A549 (cell line): Measurements from ENCODE around the gene WDFY2. TPM values are rescaled to one million over a fixed set of nuclear protein-coding genes. Genes with fewer than 3 reads are reported as not detected.

Experiments used
- ATAC-seq, 2 experiments: fragments of 200-7000 bp in 1 of 2; fragments of >200 bp in 1 of 2; cut with Nextera tagmentation in 1 of 2; cut with Tn5 transposase in 1 of 2; 3 replicates each; pipeline versions ENCODE4 v1.8.0 to v1.9.1; 2018 to 2020; ENCODE audit warnings: mild to moderate bottlenecking in 1 of 2, moderate library complexity in 1 of 2
- CTCF ChIA-PET: fragments of 300-600 bp; sonication (Branson Sonifier 250); formaldehyde crosslinking; extraction: SDS; loops from one replicate; lab custom pipeline; 2021; ENCODE audit warnings: antibody characterized with exemption, inconsistent platforms; lab: Yijun Ruan, JAX
- POLR2A ChIA-PET: fragments of 350-600 bp; formaldehyde crosslinking; extraction: SDS; loops from one replicate; lab custom pipeline; 2021; ENCODE audit warnings: antibody characterized with exemption, inconsistent platforms; lab: Yijun Ruan, JAX
- DNase-seq, 2 experiments: peaks; one replicate each; pipeline versions ENCODE4 v3.0.0 to v3.0.0-alpha.2; 2011 to 2016; ENCODE audit warnings: low read depth in 1 of 2, low spot score in 1 of 2
- FAIRE-seq: peaks from 2 replicates; lab custom pipeline; 2011; peaks lifted over from hg19 to GRCh38; lab: Jason Lieb, UNC
- H3K27ac ChIP-seq, 2 experiments: fragments of >200 bp; sonication (Bioruptor Twin); formaldehyde crosslinking; 3 replicates each; pipeline ENCODE4 v1.5.1; 2016 to 2017
- H3K4me1 ChIP-seq: fragments of >200 bp; sonication (Bioruptor Twin); formaldehyde crosslinking; 3 replicates; pipeline ENCODE4 v1.6.1; 2016
- H3K4me2 ChIP-seq: fragments of >200 bp; sonication (Bioruptor Twin); formaldehyde crosslinking; 3 replicates; pipeline ENCODE4 v1.6.1; 2016
- H3K4me3 ChIP-seq: fragments of >200 bp; sonication (Bioruptor Twin); formaldehyde crosslinking; 3 replicates; pipeline ENCODE4 v1.5.1; 2016
- H3K9me3 ChIP-seq: fragments of >200 bp; sonication (Bioruptor Twin); formaldehyde crosslinking; 3 replicates; pipeline ENCODE4 v1.6.1; 2016
- ATOH8 ChIP-seq: fragments of 250-450 bp; sonication (Bioruptor Pico); IDR thresholded peaks from 2 replicates; pipeline ENCODE4 v1.5.0; 2020; ENCODE audit warnings: low read depth, mild to moderate bottlenecking, moderate library complexity
- BHLHE40 ChIP-seq: IDR thresholded peaks from 2 replicates; pipeline ENCODE4 v1.6.1; 2012; ENCODE audit warnings: low read depth, low read length, inconsistent platforms
- CHD4 ChIP-seq: fragments of 200-600 bp; sonication (generic); IDR thresholded peaks from 2 replicates; pipeline ENCODE4 v1.6.1; 2016; ENCODE audit warnings: antibody characterized with exemption, mild to moderate bottlenecking, borderline replicate concordance
- CTCF ChIP-seq: fragments of >200 bp; sonication (Bioruptor Twin); formaldehyde crosslinking; IDR thresholded peaks from 3 replicates; pipeline ENCODE4 v1.5.1; 2016
- EP300 ChIP-seq, 2 experiments: fragments of >200 bp; sonication (Bioruptor Twin); formaldehyde crosslinking; IDR thresholded peaks; 2 replicates in 1 of 2; 3 replicates in 1 of 2; pipeline ENCODE4 v1.6.1; 2016 to 2017
- ESRRA ChIP-seq: fragments of 150-350 bp; IDR thresholded peaks from 2 replicates; pipeline ENCODE4 v1.6.1; 2014; ENCODE audit warnings: mild to moderate bottlenecking, low read length, borderline replicate concordance
- FOSB ChIP-seq: fragments of 250-450 bp; sonication (Bioruptor Pico); IDR thresholded peaks from 2 replicates; pipeline ENCODE4 v1.5.0; 2020; ENCODE audit warnings: mild to moderate bottlenecking, moderate library complexity
- FOSL2 ChIP-seq, 2 experiments: fragments of 450-650 bp in 1 of 2; fragments of >200 bp in 1 of 2; sonication (Bioruptor Twin) in 1 of 2; formaldehyde crosslinking; IDR thresholded peaks; 2 replicates each; pipeline versions ENCODE4 v1.5.0 to v1.6.1; 2016 to 2020; ENCODE audit warnings: mild to moderate bottlenecking in 1 of 2, moderate library complexity in 1 of 2
- HES2 ChIP-seq: fragments of >200 bp; sonication (Bioruptor Twin); formaldehyde crosslinking; IDR thresholded peaks from 2 replicates; pipeline ENCODE4 v1.6.1; 2016
- HMGXB4 ChIP-seq: fragments of 250-450 bp; sonication (Bioruptor Pico); IDR thresholded peaks from 2 replicates; pipeline ENCODE4 v1.5.0; 2021; ENCODE audit warnings: mild to moderate bottlenecking, moderate library complexity, borderline replicate concordance
- HOXB5 ChIP-seq: fragments of 250-450 bp; sonication (Bioruptor Pico); IDR thresholded peaks from 2 replicates; pipeline ENCODE4 v1.5.0; 2020; ENCODE audit warnings: mild to moderate bottlenecking, moderate library complexity
- KDM1A ChIP-seq: fragments of 200-600 bp; sonication (generic); IDR thresholded peaks from 2 replicates; pipeline ENCODE4 v1.6.1; 2016; ENCODE audit warnings: low read depth, mild to moderate bottlenecking
- MAX ChIP-seq: IDR thresholded peaks from 2 replicates; pipeline ENCODE4 v1.6.1; 2012
- MAZ ChIP-seq: fragments of 150-350 bp; IDR thresholded peaks from 2 replicates; pipeline ENCODE4 v1.6.1; 2014; ENCODE audit warnings: antibody characterized with exemption, low read depth, low read length, borderline replicate concordance
- MYC ChIP-seq: IDR thresholded peaks from 2 replicates; pipeline ENCODE4 v1.6.1; 2012; ENCODE audit warnings: mild to moderate bottlenecking, inconsistent platforms, low read length, improper control_type of control experiment, borderline replicate concordance
- NFE2L2 ChIP-seq: fragments of 150-350 bp; conservative IDR thresholded peaks from 2 replicates; pipeline ENCODE4 v1.6.1; 2014; ENCODE audit warnings: low read length
- NR3C1 ChIP-seq: fragments of >200 bp; sonication (Bioruptor Twin); formaldehyde crosslinking; IDR thresholded peaks from 3 replicates; pipeline ENCODE4 v1.6.1; 2017
- PHF8 ChIP-seq: fragments of 200-600 bp; sonication (generic); IDR thresholded peaks from 2 replicates; pipeline ENCODE4 v1.6.1; 2016; ENCODE audit warnings: low read depth, mild to moderate bottlenecking, antibody characterized with exemption, moderate library complexity, borderline replicate concordance
- POLR2AphosphoS2 ChIP-seq: conservative IDR thresholded peaks from 2 replicates; pipeline ENCODE4 v1.6.1; 2012; ENCODE audit warnings: low read length, improper control_type of control experiment, inconsistent platforms
- RARB ChIP-seq: fragments of 250-450 bp; sonication (Bioruptor Pico); IDR thresholded peaks from 2 replicates; pipeline ENCODE4 v1.8.0; 2021; ENCODE audit warnings: mild to moderate bottlenecking, moderate library complexity
- REST ChIP-seq: fragments of 200-600 bp; sonication (generic); IDR thresholded peaks from 2 replicates; pipeline ENCODE4 v1.6.1; 2016; ENCODE audit warnings: antibody characterized with exemption, mild to moderate bottlenecking, moderate library complexity
- RNF2 ChIP-seq: fragments of 200-600 bp; sonication (generic); IDR thresholded peaks from 2 replicates; pipeline ENCODE4 v1.6.1; 2016; ENCODE audit warnings: low read depth, mild to moderate bottlenecking, antibody characterized with exemption, moderate library complexity, borderline replicate concordance
- SREBF2 ChIP-seq: fragments of 450-650 bp; IDR thresholded peaks from 2 replicates; pipeline ENCODE4 v1.6.1; 2014; ENCODE audit warnings: mild to moderate bottlenecking, moderate library complexity
- TFCP2L1 ChIP-seq: fragments of 250-450 bp; sonication (Bioruptor Pico); IDR thresholded peaks from 2 replicates; pipeline ENCODE4 v1.5.0; 2021; ENCODE audit warnings: mild to moderate bottlenecking
- TP53 ChIP-seq: fragments of 250-450 bp; sonication (Bioruptor Pico); IDR thresholded peaks from 2 replicates; pipeline ENCODE4 v1.5.0; 2021; ENCODE audit warnings: mild to moderate bottlenecking, moderate library complexity
- WGBS: methylation state at CpG from one replicate; pipeline ENCODE4 v1.1.6; 2017; ENCODE audit errors: missing lambda C conversion rate; 5-methylcytosine and 5-hydroxymethylcytosine counted together
- polyA plus RNA-seq, 4 experiments: library from polyadenylated mRNA; depleted of rRNA in 3 of 4; stranded (reverse); fragments of >200 nt; fragmentation: RNase III in 1 of 4; extraction: RNeasy Plus Mini Kit Qiagen cat#74134 plus additional on column Dnase treatment in 1 of 4; gene quantifications; 2 replicates in 3 of 4; 3 replicates in 1 of 4; pipeline ENCODE4 v1.2.3, GENCODE V29; 2011 to 2017

The WDFY2 gene
- polyA plus RNA-seq, 2 of the 4 experiments (the other 2 are of a cell fraction): 5.2 to 8.5 TPM

- TF ChIP-seq MAZ (no peak), RARB (CRISPR knock-in tag) (no peak), TP53 (CRISPR knock-in tag) (no peak), ESRRA (no peak), MAX (no peak), PHF8 (no peak), REST (no peak), KDM1A (no peak), HOXB5 (CRISPR knock-in tag) (no peak), NFE2L2 (no peak), ATOH8 (CRISPR knock-in tag) (no peak), FOSL2 (IDR thresholded peaks at IDR 0.05) (no peak), FOSL2 (CRISPR knock-in tag; IDR thresholded peaks at IDR 0.05) (no peak), HES2 (no peak), SREBF2 (no peak)
- CTCF ChIA-PET: no interaction called here
- DNase-seq: no peak
- Histone ChIP-seq H3K4me1 (peaks cover 26% of the 10 kb centered on the region), H3K9me3 (no peaks in the 10 kb centered on the region), H3K27ac (no peak overlapping the region), H3K4me3 (no peak overlapping the region), H3K4me2 (no peak overlapping the region)
- no peak for FAIRE-seq
- WGBS: 92% methylated on average over 3 of the region's 3 CpGs
- no peak for ATAC-seq
- POLR2A ChIA-PET: no interaction called here
These were observed 42.5 kb downstream of the WDFY2 start for GRCh38 chr13:51626749-51627148.

- peak in 1 of 2 experiments; percentile 29; a peak in 1 of 6 replicates for ATAC-seq
- 90% methylated on average over 11 of the region's 21 CpGs for WGBS
- Histone ChIP-seq H3K4me3 (no peak overlapping the region), H3K9me3 (no peaks in the 10 kb centered on the region), H3K4me2 (no peak overlapping the region), H3K27ac (no peak overlapping the region), H3K4me1 (peaks cover 38% of the 10 kb centered on the region)
- TF ChIP-seq EP300 (IDR thresholded peaks at IDR 0.05) (no peak), NR3C1 (no peak), MYC (no peak), HMGXB4 (no peak), RNF2 (no peak), BHLHE40 (no peak), HOXB5 (CRISPR knock-in tag) (no peak), CTCF (no peak), HES2 (no peak), POLR2AphosphoS2 (no peak), TFCP2L1 (CRISPR knock-in tag) (no peak), CHD4 (no peak), FOSB (CRISPR knock-in tag) (no peak)
- no peak for FAIRE-seq
- DNase-seq: no peak
- ChIA-PET POLR2A (interaction anchor here (1.6 kb wide), 1 partner anchor 175 kb away, joined by 4 read pairs; the partner anchor contains the start of gene INTS6), CTCF (no interaction called here)
These were observed 44.0 kb downstream of the WDFY2 start for GRCh38 chr13:51628059-51628852.
